Epidermal melanocyte (primary cell): ENCODE data around the gene MTUS2.

ENCODE experiments used
- DNase-seq: peaks from one replicate; pipeline ENCODE4 v3.0.0; 2011; ENCODE audit warnings: low spot score; ENCODE audit not compliant: insufficient read length

MTUS2 gene

DNA sequence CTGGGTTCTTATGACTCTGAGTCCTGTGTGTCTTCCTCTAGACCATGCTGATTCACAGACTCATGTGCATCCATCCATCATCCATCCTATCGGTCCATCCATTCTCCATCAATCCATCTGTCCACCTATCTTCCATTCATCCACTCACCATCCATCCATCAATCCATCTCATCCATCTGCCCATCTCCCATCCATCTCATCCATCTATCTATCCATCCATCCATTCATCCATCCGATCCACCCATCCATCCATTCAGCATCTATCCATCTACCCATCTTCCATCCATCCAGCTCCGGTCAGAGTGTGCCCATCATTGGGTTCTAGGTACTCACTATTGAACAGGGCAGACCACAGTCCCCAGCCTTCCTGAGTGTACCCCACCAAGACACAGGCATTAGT is 699.8 kb downstream of the MTUS2 start:
- no peak for DNase-seq

DNA sequence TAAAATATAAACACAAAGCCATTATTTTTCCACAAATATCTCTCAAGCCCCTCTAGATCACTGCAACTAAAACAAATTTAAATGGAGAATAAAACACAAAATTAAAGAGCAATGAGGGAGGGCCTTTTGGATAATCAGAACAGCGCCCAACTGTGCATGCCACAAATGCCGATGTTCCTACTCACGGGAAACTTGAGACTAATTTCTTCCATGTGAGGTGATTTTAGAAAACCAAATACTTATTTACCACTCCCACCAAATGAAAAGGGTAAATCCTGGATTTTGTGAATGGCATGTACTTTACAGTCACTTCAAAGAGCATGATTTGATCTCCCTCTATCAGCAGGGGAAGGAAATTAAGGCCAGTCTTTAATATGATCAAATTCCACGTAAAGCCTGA is 700.5 kb downstream of the MTUS2 start:
- peak; percentile 68 for DNase-seq

DNA sequence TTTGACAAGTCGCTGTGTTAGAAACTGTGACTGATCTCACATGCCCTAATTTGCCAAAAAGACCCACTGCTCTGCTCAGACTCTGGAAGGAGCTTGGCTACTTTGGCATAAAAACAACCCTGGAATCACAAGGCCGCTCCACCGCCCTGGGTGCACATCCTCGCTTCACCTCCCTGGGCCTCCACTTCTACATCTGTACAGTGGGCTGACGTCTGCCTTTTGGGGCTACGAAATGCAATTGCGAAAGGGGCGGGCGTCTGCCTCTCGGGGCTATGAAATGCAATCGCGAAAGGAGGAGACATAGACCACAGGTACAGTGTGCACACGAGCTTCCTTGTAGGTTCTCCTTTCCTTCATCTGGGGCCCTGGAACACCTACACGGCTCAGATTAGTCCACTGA is 701.2 kb downstream of the MTUS2 start:
- DNase-seq, result no peak

DNA sequence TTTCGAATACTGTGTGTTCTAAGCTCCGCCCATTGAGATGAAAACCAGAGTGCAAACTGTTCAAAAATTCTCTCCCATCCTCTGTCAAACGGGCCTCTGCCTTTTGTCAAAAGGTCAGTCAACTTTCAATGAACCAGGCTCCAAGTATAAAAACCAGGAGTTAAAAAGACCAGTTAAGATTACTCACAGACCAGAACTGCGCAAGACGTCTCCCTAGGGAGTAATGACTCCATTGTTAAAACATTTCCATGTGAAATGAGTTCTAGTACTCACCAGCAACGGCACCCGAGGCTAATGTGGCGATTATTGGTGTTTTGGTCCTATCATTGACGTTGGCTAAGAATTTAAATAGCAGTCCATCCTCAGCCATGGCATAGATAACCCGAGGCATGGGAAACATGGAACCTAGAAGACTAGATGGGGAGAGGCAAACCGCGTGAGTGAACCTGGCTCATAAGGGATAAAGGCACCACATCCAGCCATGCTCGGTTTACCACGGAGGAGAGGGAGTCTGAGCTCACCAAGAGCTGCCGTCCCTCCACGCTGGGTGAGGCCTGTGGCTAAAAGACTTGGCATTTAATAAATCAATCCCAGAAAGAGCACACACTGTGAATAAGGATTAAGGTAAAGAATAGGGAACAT is 702.0 kb downstream of the MTUS2 start:
- peak; percentile 61 for DNase-seq

DNA sequence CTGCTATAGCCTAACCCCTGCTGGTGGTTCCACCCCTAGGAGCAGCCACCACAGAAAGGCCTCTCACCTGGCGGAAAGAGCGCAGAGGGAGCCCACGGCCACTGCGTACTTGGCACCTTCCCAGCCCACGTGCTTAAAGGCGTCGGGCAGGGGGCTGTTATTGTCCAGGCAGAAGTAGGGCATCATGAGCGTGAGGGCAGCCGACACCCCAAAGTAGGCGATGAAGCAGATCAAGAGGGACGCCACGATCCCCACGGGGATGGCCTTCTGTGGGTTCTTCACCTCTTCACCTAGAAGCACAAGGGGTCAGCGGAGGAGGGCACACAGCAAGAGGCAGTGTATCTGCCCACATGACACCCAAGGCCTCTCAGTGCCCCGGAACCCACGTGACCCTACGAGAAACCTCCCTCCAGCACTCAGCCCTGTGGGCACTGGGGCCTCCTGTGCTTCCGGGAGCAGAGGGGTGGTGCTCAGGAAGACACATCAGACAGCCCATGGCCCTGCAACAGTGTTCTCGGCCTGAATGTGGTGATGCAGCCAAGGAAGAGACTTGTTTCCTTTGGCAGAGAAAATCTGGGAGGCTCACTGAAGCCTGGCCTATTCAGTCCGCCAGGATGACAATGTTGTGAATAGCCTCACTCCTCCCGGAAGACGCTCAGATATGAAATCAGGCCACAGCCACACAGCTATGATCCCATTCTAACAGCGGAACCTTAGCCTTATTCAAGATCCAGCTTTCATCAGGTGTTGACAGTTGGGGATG is 703.2 kb downstream of the MTUS2 start:
- no peak for DNase-seq

DNA sequence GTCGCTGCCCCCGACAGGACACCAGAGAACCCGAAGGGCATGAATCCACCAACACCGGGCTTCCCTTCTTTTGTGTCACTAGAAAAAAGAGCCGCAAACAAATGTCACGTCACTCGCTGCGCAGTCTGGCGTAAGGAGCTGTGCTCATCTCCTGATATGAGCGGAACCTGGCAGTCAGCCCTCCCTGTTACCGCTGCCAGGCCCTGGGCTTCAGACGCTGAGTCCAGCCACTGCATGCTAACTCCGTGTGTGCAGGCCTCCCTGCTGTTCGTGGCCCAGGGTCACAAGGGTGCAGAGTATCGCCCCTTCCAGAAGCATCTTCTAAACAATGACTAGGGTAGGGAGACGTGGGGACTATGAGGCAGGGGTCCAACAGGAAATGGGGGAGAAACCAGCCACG is 704.0 kb downstream of the MTUS2 start:
- no peak for DNase-seq

DNA sequence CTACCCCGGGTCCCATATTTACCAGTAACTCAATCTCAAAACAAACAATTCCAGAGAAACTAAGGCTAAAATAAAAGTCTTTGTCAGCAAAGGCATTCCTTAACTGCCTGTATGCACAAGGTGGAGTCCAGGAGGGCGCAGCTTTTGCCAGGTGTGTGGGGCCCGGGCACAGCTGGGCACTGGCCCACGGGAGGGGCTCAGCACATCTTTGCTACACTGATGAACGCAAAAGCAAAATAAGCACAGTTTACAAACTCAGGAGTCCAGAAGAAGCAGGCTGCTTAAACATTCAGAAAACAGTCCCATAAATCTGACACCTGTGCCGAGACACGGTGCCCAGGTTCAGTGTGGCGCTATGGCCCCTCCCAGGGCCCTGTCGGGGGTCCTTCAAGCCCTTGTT is 704.5 kb downstream of the MTUS2 start:
- DNase-seq, result no peak

DNA sequence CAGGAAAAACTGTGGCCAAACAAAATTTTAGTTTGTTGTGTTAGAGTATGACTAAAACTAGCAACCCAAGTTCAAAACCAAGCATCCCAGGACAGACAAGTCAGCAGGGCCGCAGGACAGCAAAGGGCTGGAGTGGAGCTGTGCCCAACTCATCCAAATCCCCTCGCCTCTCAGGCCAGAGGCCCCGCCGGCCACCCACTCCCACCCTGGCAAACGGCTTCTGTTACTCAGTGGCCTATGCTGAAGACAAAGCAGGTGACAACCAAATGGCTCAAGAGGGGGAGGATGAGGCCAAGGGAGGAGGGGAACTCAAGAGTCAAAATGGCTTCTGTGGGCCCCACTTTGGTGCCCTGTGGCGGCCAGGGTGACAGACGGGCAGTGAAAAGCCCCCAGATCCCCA is 705.6 kb downstream of the MTUS2 start:
- no peak for DNase-seq

DNA sequence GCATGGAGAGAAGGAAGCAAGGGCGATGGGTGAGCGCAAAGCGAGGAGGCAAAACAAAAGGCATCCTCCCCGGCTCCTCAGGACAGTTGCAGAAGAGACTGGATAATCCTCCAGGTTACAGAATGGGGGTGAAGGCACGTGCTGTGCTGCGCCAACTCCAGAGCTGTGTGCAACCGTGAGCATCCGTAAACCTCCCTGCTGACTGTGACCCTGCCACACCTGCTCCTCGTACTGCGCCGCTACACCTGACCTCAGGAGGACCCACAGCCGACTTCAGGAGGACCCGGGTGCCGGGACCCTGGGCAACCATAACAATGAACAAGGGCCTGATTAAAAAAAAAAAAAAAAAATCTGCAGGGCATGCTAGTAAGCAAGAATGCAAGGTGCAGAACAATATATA is 706.6 kb downstream of the MTUS2 start:
- no peak for DNase-seq

DNA sequence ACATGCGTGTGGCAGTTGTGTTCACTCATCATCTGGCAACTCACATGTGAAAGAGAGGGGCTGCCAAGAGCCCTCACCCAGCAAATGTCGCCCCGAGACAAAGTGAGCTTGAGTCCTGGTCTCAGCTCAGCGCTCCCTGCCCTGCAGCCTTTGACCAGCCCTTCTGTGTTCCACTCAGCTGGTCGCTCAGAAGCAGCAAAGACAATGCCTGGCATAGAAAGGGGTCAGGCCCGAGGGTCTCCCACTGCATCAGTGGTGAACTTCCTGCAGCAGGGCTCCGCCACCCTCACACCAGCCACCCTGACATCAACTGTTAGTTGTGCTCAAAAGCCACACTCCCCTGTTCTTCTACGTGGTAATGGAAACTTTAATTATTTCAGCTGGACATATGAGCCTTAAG is 707.4 kb downstream of the MTUS2 start:
- DNase-seq, result no peak

DNA sequence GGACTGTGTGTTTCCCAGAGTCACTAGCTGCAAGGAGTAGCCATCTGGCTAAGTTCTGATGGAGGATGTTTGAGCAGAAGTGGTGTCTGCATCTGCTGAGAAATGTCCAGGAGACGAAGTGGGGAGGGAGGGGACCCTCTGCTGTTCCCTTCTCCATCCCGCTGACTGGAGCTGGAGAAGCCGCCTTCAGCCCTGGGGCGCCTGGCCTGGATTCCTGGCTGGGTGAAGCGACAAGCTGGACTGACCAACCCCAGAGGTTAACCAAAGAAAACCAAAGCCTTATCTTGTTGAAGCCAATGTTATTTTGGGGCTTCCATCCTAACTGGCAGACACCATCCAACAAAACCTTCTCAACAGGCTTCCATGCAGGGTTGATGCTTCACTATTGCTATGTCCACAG is 707.8 kb downstream of the MTUS2 start:
- DNase-seq, result no peak

DNA sequence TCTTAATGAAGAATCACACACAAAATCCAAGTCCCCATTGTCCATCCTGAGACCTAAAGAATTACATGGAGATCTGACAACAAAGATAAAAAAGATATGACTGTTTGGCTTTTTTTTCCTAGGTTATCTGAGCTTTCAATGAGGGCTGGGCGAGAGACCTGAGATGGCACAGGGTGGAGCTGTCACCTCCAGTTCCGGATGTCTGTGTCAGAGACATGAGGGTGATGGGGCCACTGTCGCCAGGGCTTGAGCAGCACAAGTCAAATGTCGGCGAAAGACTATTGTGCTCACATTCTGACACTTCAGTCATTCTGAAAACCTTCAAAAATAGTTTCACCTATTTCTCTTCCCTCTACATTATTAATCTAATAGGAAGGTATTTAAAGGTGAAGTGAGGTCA is 709.6 kb downstream of the MTUS2 start:
- no peak for DNase-seq

DNA sequence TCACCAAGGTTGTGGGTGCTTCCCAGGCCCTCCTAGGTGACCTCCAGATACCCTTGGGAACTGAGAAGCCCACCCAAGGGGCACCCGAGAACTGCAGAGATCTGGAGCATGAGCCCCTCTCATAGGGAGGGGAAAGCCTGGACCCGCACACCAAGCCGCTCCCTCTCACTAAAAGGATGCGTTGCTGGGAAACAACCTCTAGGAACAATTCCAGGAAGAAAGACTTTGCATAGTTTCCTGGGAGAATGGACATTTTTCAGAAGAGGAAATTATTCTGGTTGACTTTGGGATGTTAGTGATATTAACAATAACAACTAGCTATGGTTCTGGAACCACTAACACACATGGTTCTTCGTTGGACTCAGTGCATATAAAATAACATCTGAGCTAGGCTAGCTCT is 710.8 kb downstream of the MTUS2 start:
- DNase-seq, result no peak

DNA sequence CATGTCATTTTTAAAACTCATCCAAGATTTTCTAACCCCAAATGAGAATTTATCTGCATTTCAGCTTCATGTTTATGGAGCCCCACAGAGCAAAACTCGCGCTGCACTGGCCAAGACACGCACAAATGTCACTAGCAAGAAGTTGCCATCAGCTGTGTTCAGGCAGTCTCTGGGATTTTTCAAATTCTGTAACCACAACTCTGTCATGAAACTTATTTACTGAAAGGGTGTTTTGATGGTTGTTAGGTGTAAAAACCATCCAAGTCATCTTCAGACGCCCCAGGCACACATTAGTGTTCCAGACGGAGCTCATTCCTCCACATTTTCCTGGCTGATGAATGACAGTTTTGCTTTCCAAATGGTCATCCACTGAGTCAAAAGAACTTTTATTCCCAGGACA is 712.0 kb downstream of the MTUS2 start:
- peak; percentile 68 for DNase-seq

DNA sequence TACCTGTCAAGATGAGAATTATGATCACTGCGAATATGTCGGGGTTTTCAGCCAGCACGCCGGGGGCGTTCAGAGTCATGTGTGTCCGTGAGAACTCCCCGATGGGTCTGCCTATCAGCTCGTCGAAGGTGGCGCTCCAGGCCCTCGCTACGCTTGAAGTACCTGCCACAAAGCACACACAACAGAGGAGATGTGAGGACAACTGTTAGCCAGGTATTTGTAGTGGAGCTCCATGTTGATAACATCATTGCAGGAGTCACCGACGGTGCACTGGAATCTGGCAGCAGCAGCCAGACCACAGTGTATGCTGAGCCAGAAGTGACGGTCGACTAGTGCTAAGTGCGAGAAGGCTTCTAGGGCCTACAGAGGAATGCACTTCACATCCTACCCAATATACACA is 712.7 kb downstream of the MTUS2 start:
- DNase-seq, result no peak

DNA sequence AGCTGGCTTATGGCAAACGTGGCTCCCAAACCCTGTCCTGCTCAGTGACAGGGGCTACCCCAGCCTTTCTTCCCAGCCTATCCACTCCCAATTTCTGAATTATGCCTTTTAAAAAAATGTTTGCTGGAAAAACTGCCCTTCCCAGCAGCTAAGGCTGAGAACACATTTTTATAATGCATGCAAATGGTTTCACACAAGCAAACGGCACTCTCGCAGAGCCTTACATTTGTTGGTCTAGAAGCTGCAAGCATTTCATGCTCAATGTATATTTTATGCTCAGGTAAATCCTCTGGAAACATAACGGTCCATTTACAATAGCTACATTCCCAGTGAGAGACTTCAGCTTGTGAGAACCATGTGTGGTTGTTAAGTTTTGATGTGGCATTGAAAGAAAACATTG is 713.9 kb downstream of the MTUS2 start:
- no peak for DNase-seq

DNA sequence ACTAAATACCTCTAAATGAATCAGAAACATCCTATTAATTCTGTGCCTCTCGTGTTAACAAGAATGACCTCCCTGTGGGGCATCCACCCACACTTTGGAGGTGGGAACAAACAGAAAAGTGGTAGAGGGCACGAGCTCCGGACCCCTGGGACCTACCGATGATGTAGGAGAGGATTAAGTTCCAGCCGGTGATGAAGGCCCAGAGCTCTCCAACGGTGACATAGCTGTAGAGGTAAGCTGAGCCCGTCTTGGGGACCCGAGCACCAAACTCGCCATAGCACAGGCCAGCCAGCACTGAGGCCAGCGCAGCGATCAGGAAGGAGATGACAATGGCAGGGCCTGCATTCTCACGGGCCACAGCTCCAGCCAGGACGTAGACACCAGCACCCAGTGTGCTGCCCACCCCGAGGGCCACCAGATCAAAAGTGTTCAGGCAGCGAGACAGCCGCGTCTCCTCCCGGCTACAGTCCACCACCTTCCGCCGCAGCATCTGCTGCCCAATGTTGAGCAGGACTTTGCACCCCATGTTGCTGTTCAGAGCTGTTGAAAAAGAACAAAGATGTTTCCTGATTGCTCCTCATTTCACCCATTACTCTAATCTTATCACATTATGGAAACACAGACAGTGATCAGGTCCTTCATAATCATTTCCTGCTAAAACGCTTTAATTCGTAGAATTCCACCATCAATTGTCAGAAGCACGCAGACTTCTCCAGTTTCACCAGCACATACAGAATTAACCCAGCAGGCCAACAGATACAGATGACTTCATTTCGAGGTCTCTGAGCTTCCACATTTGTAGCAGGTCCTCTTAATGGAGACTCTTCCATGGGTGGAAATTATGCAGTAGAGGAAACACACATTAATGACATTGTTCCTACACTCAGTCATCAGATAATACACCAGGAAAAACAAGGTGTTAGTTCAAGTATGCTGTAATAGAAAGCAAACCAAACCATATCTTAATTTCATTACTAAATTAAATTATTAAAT is 715.8 kb downstream of the MTUS2 start:
- no peak for DNase-seq

DNA sequence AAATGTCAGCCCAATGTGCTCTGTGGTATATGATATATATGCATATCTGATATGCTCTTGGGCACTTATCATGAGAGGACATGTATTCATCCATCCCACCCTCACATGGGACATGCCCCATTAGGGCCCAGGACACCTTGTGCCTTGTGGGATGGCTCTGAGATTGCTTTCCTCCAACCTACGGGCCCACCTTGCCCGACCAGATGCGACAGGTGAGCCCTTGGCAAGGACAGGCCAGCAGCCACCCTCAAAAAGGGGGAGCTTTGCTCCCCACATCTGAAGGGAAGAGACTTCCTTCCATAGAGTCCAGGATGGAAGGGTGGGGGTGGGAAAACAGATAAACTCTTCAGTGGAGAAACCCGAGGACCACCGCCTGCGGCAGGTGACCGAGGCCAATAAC is 716.7 kb downstream of the MTUS2 start:
- DNase-seq, result no peak

DNA sequence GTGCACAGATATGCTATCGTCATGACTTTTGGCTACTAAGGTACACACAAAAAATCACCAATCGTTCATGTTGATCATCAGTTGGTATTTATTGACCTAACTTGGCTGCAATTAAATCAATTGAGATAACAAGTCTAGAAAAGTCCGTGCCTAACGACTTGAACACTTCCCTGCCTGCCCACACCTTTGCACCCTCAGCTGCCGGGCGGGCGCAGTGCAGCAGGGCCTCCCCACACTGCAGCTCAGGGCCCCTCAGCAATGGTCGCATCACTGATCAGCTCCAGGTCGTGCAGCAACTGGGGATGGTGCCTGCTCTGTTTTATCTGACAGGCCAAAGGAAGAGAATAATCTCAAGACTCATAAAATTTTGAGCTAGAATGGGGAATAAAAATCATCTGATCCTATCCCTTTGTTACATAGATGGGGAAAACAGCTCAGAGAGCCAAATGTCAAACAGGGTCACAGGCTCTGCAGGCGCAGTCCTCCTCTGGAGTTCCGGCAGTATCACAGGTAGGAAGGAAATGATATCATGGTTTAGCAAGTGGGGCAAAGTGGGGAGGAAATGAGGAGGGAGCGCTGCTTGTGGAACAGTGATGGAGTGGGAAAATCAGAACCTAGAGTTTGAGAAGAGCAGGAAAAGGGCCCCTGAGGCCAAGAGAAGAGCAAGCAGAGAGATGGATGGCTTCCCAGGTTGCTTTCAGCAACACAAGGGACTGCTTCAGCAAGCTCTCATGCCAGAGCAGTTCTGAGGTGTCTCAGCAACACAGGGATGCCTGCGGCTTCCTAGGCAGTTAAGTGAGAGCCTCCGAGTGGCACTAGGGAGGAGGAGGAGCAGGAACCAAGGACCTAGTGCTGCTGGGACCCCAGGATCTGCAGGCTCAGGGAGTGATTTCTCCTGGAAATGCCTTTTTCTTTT is 717.9 kb downstream of the MTUS2 start:
- DNase-seq, result no peak

DNA sequence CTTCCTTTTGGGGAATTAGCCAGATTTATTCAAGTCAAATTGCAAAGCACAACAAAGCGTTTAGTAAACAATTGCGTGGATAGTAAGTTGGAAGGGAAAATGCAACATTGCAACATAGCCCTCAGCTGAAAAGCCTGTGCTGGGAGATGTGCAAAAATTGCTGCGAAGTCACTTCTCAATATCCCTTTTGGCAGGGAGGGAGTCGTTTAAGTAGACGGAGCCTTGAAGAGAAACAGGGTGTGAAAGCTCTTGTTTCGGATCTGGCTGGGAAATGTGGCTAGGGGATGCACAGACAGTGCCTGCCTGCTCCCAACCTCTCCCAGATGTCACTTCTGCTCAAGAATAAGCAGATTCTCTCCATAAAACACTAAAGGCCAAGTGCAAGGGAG is 718.5 kb downstream of the MTUS2 start:
- DNase-seq, result no peak

DNA sequence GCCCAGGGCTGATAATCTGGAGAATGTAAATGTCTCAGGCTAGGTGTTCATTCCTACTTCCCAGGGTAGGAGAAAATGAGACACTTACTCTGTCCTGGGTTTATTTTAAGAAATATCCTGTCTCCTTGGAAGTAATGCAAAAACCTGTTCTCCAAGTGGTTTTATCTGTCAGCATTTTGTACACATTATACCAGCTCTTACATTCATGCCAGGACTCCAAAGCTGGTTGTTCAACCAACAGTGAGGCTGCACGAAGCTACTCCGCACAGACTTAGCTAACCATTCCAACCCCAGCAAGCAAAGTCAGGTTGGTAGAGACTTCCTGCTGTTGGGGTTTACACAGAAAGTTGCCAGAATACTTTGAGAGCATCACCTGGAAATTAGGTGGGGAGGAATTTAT is 719.7 kb downstream of the MTUS2 start:
- no peak for DNase-seq
